Mammary epithelial cell (primary cell): ENCODE measurements around the gene FAM193A.

Experiments used
- CTCF ChIP-seq, 2 donors: IDR thresholded peaks in 1 of 2; conservative IDR thresholded peaks in 1 of 2; 2 replicates each; pipeline ENCODE4 v1.5.1; 2011 to 2012; ENCODE audit warnings: inconsistent platforms in 2 of 2, low read length in 2 of 2, mild to moderate bottlenecking in 2 of 2, control low read depth in 1 of 2, low read depth in 1 of 2; ENCODE audit not compliant: insufficient read depth in 1 of 2; ENCODE audit errors: extremely low read depth in 1 of 2
- EZH2 ChIP-seq: IDR thresholded peaks from 2 replicates; pipeline ENCODE4 v1.6.1; 2012; ENCODE audit warnings: low read length, inconsistent platforms, borderline replicate concordance

DNA sequence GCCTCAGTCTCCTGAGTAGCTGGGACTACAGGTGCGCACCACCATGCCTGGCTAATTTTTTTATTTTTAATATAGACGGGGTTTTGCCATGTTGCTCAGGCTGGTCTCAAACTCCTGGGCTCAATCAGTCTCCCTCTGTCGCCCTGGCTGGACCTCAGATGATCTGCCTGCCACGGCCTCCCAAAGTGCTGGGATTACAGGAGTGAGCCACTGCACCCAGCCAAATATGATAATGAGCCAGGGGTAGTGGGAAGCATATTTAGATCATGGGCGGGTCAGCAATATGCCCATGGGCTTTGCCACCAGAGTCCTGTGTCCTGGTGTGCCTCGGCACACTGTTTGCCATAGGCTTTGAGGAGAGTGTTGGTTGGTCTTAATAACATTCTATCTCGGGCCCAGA is 71.8 kb downstream of the FAM193A start:
- TF ChIP-seq CTCF (conservative IDR thresholded peaks at IDR 0.05 in 1 of 2, IDR thresholded peaks at IDR 0.05 in 1 of 2; ENCODE audit: extremely low read depth in 1 of 2, insufficient read depth in 1 of 2, low read depth in 1 of 2, low read length in 2 of 2) (no peak), EZH2 (no peak)
